ENCODE data around the gene CRYBB3. TPM values are rescaled to one million over a fixed set of nuclear protein-coding genes. Genes with fewer than 3 reads are reported as not detected.

The CRYBB3 gene
- total and polyA plus RNA-seq, 9 of the 15 experiments (the other 6 are each of a cell fraction or from before 2014, with no cell fraction given): not detected

DNA sequence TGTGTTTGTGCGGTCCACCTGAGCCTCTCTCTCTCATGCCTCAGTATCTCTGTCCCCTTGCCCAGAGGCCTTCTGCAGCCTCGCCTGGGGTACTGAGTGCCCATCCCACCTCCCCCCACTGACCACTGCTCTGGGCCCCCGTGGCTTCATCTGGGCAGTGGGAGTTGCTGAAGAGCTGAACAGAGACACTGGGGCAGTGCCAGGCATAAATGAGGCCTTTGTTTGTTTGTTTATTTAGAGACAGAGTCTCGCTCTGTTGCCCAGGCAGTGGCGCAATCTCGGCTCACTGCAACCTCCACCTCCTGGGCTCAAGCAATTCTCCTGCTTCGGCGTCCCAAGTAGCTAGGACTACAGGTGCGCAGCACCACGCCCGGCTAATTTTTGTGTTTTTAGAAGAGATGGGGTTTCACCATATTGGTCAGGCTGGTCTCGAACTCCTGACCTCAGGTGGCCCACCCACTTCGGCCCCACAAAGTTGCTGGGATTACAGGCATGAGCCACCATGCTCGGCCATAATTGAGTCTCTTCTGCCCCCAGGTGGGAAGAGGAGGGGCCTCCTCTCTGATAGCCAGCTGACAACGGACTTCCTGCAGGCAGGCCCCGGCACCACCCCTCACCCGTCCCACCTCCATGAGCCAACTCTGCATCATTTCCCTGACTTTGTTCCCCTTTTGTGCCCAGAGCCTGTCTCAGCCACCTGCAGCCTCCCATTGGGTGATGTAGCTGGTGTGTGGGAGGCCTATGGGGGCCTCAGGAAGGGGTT, 9.3 kb downstream of the CRYBB3 start (continued):
- TF ChIP-seq, protein P1, sequence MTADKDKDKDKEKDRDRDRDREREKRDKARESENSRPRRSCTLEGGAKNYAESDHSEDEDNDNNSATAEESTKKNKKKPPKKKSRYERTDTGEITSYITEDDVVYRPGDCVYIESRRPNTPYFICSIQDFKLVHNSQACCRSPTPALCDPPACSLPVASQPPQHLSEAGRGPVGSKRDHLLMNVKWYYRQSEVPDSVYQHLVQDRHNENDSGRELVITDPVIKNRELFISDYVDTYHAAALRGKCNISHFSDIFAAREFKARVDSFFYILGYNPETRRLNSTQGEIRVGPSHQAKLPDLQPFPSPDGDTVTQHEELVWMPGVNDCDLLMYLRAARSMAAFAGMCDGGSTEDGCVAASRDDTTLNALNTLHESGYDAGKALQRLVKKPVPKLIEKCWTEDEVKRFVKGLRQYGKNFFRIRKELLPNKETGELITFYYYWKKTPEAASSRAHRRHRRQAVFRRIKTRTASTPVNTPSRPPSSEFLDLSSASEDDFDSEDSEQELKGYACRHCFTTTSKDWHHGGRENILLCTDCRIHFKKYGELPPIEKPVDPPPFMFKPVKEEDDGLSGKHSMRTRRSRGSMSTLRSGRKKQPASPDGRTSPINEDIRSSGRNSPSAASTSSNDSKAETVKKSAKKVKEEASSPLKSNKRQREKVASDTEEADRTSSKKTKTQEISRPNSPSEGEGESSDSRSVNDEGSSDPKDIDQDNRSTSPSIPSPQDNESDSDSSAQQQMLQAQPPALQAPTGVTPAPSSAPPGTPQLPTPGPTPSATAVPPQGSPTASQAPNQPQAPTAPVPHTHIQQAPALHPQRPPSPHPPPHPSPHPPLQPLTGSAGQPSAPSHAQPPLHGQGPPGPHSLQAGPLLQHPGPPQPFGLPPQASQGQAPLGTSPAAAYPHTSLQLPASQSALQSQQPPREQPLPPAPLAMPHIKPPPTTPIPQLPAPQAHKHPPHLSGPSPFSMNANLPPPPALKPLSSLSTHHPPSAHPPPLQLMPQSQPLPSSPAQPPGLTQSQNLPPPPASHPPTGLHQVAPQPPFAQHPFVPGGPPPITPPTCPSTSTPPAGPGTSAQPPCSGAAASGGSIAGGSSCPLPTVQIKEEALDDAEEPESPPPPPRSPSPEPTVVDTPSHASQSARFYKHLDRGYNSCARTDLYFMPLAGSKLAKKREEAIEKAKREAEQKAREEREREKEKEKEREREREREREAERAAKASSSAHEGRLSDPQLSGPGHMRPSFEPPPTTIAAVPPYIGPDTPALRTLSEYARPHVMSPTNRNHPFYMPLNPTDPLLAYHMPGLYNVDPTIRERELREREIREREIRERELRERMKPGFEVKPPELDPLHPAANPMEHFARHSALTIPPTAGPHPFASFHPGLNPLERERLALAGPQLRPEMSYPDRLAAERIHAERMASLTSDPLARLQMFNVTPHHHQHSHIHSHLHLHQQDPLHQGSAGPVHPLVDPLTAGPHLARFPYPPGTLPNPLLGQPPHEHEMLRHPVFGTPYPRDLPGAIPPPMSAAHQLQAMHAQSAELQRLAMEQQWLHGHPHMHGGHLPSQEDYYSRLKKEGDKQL (CRISPR knock-in tag; IDR thresholded peaks at IDR 0.05; ENCODE audit: borderline replicate concordance): no peak
- no peak for TF ChIP-seq PHF21A (IDR thresholded peaks at IDR 0.05; ENCODE audit: borderline replicate concordance, low read depth)

DNA sequence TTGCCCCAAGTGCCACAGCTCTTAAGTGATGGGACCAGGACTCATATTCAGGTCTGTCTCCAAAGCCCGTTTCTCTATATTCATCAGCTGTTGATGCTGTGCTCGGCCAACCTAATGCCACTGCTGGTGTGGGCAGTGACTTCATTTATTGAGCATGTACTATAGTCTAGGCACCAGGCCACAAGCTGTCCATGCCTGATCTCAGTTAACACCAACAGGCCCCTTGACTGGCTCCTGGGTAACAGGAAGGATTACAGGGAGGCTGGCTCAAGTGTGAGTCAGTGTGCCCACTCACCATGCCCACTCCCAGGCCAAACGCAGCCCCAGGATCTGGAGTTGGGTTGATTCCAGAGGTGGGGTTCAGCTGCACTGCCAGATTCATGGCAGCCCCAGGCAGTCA, 11.1 kb downstream of the CRYBB3 start:
- no peak overlapping the region for H3K27ac ChIP-seq (ENCODE audit: extremely low read depth, low read depth, low read length)
- no peak for ATAC-seq
- intact Hi-C loops (cut with micrococcal nuclease) (no loop called here), in situ Hi-C loops (cut with MboI) (loop anchor here (25.0 kb wide), 1 partner anchor 1127 kb away; no protein-coding TSS in a partner anchor)
- H3K4me3 ChIP-seq: no peak overlapping the region
- POLR2A ChIA-PET: no interaction called here
- no peak for DNase-seq (ENCODE audit: extremely low read depth in 1 of 4, low spot score in 3 of 4)
- 6% methylated on average over 3 of the region's 3 CpGs for WGBS (ENCODE audit: insufficient coverage, low coverage, missing lambda C conversion rate)
- no peaks in the 10 kb centered on the region for H3K36me3 ChIP-seq (ENCODE audit: control insufficient read depth, insufficient read depth, low read length)
- H3K4me1 ChIP-seq (replicated peaks in 1 of 2; ENCODE audit: control insufficient read depth in 2 of 2, insufficient read depth in 2 of 2, low read length in 2 of 2): no peaks in the 10 kb centered on the region
- TF ChIP-seq TRIM24 (IDR thresholded peaks at IDR 0.05) (no peak), SRSF3 (IDR thresholded peaks at IDR 0.05; ENCODE audit: insufficient read depth, low read length) (no peak), DIDO1 (tag; IDR thresholded peaks at IDR 0.05; ENCODE audit: low read depth) (no peak), KLF6 (CRISPR knock-in tag; IDR thresholded peaks at IDR 0.05; ENCODE audit: borderline replicate concordance) (no peak), CBX3 (IDR thresholded peaks at IDR 0.05; ENCODE audit: borderline replicate concordance in 1 of 2, low read length in 2 of 2) (no peak), HOXB6 (CRISPR knock-in tag; IDR thresholded peaks at IDR 0.05; ENCODE audit: borderline replicate concordance) (no peak), MYBL2 (IDR thresholded peaks at IDR 0.05; ENCODE audit: low read depth) (no peak), MYBL2 (CRISPR knock-in tag; IDR thresholded peaks at IDR 0.05; ENCODE audit: borderline replicate concordance) (no peak), ZFP36 (IDR thresholded peaks at IDR 0.05; ENCODE audit: low read depth, low read length, partially characterized antibody) (no peak), ZNF695 (CRISPR knock-in tag; IDR thresholded peaks at IDR 0.05) (no peak), RAD21 (CRISPR knock-in tag; conservative IDR thresholded peaks at IDR 0.05 in 1 of 2, IDR thresholded peaks at IDR 0.05 in 1 of 2) (no peak)
- TF ChIP-seq, protein P2, sequence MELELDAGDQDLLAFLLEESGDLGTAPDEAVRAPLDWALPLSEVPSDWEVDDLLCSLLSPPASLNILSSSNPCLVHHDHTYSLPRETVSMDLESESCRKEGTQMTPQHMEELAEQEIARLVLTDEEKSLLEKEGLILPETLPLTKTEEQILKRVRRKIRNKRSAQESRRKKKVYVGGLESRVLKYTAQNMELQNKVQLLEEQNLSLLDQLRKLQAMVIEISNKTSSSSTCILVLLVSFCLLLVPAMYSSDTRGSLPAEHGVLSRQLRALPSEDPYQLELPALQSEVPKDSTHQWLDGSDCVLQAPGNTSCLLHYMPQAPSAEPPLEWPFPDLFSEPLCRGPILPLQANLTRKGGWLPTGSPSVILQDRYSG (tag; conservative IDR thresholded peaks at IDR 0.05; ENCODE audit: low read depth): no peak
- FAIRE-seq: no peak
- no peaks in the 10 kb centered on the region for H3K9me3 ChIP-seq (replicated peaks; ENCODE audit: control insufficient read depth, insufficient read depth, low read depth, low read length)
- CTCF ChIA-PET (ENCODE audit: low intra/inter-chr PET ratio): no interaction called here
- no peak overlapping the region for H3K9ac ChIP-seq (ENCODE audit: insufficient read depth in 1 of 2, low read depth in 2 of 2, low read length in 2 of 2)
- H2AFZ ChIP-seq (ENCODE audit: low read depth, low read length): no peak overlapping the region
- peaks cover 0 to under 1% of the 10 kb centered on the region in 2 experiments; a peak in 1 of 5 replicates for H3K27me3 ChIP-seq (ENCODE audit: control insufficient read depth in 2 of 2, insufficient read depth in 2 of 2, low read length in 2 of 2)
- H3K79me2 ChIP-seq (ENCODE audit: control insufficient read depth, insufficient read depth, low read length): no peaks in the 10 kb centered on the region
- H3K4me2 ChIP-seq (ENCODE audit: insufficient read depth, low read length): no peak overlapping the region
- no peaks in the 10 kb centered on the region for H4K20me1 ChIP-seq (replicated peaks; ENCODE audit: control insufficient read depth, insufficient read depth, low read length)
- no TSS peak for BruUV-seq (replicated peaks)
- no peaks in the 10 kb centered on the region for H3K9me1 ChIP-seq (ENCODE audit: control insufficient read depth, insufficient read depth, low read length)

All from K562 (cell line).